Activated CD4-positive, alpha-beta T cell treated with anti-CD3 and anti-CD28 coated beads, Interleukin-10, Interleukin-2, amounts not matched to agents 100 ng/mL and 50 ng/mL, durations not matched to agents 16 hours and 8 hours (primary cell): ENCODE measurements around the gene PPDPF.

ENCODE experiments used
- DNase-seq: peaks from one replicate; pipeline ENCODE4 v3.0.0-alpha.2; 2020

The PPDPF gene

DNA sequence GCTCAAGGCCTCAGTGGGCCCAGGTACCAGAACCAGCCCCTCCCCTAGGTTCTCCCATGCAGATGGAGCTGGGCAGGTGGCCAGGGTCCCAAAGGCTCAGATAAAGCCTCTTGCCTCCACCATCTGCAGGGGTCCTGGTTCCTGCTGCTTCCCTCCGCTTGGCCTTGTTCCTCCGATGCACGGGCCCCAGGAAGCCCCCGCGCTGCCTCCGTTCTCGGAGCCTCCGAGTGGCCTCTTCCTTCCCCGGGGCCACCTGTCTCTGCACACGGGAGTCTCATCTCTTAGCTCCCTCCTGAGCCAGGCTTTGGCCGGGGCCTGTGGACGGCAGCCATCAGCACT, 18.5 kb downstream of the PPDPF start:
- no peak for DNase-seq

DNA sequence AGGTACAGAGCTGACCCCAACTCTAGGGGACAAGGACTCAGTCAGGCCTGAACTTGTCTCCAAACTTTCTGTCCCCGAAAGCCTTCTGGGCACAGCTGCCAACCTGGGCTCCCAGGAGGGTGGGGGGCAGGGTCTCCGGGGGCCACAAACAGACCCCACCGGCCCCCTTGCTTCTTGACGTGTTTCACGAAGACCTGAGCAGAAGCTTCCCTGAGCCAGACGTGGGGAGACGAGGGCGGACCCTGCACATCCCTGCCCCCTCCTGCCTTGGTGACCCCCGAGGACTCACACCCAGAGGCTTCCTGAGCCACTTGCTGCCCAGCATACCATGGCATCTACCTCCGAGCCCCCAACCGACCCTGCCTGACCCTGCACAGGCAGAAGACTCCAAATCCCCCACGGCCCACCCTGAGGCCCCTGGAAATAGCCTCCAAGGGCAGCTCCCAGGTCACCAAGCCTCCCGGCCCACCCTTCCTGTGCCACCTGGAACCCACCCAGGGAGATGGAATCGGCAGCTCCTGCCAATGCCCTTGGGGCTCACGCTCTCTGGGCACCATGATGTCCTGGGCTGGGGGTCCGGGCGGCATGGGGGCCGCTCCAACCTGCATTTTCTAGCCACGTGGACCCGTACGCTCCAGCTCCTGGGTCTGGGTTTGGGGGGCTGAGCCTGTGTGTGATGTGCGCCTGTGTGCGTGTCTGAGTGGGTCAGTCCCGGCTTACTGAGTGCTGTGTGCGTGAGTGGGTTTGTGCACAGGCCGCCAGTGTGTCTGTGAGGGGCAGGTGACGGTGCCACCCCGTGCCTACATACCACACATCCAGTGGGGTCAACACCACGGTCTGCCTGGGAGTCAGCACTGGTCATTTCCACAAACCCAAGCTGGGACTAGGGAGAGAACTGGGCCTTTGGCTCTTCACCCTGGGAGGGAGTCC, 19.1 kb downstream of the PPDPF start:
- no peak for DNase-seq

DNA sequence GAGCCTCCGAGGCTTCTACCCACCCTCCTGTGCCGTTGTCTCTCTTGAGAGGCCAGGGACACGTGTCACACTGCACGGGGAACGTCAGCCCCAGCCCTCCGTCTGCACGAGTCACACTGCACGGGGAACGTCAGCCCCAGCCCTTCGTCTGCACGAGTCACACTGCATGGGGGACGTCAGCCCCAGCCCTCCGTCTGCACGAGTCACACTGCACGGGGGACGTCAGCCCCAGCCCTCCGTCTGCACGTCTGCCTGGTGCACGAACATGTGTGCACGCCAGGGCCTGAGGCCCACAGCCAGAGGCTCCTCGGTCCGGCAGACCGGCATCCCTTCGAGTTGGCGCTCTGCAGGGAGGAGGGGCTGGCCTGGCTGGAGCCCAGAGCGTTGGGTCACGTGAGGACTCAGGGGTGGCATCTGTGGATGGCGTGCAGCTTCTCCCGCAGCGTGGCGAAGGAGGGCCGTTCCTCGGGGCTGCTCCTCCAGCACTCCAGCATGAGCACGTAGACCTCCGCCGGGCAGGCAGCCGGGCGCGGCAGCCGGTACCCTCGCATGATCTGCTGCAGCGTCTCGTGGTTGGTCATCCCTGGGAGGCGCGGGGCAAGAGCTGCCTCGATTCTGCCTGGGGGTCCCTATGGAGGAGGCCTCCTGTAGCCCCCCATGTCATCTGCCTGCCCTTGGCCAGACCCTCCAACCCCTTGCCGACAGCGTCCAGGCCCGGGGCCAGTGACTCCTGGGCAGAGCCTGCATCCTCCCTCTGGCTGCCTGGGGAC, 20.0 kb downstream of the PPDPF start:
- DNase-seq = no peak

DNA sequence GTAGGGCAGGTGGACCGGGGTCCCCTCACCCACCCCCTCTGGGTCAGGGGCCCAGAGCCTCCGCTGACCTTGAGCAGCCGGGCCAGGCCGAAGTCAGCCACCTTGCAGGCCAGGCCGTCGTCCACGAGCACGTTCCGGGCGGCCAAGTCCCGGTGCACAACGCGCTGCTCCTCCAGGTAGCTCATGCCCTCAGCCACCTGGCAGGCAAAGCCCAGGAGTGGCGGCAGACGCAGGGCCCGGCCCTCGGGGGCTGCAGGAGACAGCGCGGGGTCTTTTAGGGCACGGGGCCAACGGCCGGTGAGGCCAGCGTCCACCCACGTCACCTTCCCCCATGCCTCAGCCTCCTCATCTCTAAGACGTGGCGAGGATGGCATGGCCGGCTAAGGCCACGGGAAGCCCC, 20.8 kb downstream of the PPDPF start:
- no peak for DNase-seq

DNA sequence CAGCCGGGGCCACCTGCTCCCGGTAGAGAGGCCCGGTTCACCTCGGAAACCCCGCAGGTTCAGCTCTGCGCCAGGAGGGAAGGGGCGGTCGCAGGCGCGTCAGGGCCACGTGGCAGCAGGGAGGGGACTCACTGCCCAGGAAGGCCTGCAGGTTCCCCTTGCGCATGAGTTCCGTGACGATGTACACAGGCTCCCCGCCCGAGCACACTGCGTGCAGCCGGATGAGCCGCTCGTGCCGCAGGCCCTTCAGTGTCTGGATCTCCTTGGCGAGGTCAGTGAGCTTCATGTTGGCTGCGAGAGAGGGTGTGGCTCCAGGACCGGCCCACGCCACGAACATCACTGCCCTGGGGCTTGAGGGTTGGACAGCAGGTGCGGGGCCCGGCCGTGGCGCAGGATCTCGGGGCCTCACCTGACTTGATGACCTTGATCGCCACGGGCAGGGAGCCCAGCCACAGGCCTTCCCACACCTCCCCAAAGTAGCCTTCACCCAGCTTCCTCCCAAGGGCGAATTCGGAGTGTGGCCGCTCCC, 21.5 kb downstream of the PPDPF start:
- DNase-seq = no peak

DNA sequence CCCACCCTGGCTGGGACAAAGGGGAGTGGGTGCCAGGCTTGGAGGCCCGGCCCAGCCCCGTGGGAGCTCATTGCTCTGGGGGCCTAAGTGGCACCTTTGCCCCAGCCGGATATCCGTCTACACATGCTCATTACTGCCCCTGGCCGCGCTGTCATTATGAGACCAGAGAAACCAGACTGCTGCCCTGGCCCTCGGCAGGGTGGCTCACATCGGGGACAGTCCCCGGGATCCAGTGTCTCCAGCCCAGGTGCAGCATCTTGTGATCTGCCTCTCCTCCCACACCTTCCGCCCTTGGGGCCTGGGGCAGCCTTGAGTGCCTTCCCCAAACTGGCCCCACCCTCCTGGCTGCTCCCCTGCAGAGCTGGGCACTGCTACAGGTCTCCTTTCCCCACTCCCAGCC, 22.1 kb downstream of the PPDPF start:
- no peak for DNase-seq

DNA sequence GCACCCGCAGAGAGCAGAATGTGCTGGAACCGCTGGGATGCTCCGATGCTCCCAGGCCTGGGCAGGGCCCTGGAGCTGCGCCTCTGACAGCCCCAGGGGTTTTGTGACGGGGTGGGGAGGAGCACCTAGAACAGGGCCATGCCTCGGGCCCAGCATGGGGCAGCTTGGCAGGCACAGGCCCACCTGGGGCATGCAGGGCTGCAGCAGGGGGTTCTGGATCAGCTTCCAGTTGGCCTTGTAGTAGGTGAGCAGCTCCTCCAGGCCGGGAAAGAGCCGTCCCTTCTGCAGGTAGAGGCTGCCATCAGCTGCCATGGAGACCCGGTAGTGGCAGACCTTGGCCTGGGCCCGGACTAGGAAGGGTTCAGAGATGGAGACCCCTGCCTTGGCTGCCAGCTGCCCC, 22.6 kb downstream of the PPDPF start:
- no peak for DNase-seq

DNA sequence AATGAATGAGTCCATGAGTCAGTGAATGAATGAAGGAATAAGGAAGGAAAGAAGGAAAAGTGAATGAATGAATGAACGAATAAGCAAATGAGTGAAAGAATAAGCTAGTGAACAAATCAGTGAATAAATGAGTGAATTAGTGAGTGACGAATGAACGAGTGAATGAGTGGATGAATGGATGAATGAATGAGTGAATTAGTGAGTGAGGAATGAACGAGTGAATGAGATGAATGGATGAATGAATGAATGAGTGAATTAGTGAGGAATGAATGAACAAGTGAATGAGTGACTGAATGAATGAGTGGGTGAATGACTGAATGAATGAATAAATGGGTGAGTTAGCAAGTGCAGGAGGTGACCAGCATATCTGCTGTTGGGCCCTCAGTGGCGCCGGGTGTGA, 23.2 kb downstream of the PPDPF start:
- DNase-seq = no peak

DNA sequence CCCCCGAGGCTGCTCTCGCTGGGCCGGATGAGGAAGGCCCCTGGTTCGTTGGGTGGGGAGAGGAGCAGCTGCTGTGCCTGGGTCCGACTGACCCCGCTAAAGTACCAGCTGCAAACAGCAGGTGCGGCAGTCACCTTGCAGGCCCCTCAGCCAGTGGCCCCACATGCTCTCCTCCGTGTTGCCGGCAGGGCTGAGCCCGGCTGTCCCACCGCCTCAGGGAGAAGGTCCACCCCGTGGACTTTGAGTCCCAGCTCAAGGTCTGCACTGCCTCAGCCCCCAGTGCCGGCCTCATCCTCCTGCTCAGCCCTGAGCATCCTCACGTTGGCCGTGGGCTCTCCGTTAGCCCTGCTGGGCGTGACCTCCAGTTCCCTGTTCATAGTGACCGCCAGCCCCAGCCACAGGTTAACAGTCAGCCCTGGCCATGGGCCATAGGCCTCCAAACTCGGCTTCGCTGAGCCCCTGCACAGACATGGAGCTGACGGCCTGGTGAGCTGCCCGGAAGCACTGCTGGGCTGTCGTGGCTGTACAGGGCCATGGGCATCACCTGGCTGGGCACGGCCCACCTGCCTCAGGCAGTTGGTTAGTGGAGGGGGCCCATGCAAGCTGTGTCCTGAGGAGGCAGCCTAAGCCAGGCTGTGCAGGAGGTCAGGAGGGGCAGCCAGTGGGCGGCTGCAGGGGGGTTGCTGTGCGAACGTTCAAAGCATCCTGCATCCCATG, 23.8 kb downstream of the PPDPF start:
- DNase-seq = no peak

DNA sequence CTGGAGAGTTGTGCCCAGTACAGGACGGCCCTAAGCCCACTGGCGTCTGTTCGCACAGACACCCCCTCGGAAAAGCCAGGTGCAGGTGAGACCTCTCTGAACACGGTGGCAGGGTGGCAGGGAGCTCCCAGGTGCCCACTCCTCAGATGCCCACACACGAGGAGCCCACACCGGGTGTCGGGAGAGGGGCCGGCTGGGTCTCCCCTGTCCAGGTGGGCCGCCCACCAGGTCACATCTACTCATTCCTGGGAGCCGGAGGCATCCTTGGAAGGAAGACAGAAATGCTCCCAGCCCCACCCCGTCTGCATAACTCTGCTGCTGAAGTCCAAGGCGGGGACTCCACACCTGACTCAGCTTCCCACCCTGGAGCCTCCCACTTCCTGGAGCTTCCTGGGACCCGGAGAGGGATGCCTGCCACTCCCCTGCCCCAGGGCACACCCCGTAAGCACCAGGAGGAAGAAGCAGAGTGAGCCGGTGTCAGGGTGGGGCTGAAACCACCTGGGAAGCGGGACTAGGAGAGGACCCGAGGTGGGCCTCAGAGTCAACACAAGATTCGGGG, 24.5 kb downstream of the PPDPF start:
- DNase-seq = no peak

DNA sequence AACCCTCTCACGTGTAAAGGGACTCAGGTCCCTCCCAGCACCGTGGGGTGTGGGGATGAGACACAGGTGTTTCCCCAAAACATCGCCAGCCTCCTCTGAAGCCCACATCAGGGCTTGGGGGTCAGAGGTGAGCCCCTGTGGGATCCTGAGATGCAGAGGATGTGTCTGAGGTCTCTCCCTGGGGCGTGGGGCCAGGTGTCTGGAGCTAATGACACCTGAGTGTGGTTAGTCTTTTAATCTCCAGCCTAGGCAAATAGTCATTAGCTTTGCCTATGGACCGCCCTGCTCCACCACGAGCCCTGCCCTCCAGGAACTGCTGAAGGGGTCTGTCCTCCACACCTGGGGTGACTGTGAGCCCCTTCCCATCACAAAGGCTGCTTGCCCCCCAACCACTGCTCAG, 25.2 kb downstream of the PPDPF start:
- DNase-seq = no peak

DNA sequence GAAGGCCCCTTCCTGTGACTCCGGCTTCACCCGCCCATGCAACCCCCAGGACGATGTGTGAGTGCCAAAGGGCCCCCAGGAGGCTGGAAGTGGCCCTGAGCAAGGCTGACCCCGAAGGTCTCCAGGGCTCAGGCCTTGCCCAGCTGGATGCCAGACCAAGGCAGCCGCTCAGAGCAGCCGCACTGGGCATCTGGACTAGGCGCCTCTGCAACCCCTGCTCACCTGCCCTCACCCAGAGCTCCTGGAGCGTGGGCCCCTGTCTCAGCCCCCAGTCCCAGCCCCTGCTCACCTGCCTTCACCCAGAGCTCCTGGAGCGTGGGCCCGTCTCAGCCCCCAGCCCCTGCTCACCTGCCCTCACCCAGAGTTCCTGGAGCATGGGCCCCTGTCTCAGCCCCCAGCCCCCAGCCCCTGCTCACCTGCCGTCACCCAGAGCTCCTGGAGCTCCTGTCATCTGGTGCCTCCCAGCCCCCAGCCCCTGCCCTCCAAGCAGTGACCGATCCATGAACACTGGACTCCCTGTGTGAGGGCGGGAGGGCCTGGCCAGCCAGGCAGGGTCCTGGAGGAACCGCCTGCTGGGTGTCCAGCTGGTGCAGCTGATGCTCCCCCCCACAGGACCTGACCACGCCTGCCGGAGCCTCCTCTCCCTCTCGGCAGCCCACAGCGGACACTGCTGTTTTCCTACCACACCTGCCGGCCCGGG, 25.8 kb downstream of the PPDPF start:
- DNase-seq = no peak

DNA sequence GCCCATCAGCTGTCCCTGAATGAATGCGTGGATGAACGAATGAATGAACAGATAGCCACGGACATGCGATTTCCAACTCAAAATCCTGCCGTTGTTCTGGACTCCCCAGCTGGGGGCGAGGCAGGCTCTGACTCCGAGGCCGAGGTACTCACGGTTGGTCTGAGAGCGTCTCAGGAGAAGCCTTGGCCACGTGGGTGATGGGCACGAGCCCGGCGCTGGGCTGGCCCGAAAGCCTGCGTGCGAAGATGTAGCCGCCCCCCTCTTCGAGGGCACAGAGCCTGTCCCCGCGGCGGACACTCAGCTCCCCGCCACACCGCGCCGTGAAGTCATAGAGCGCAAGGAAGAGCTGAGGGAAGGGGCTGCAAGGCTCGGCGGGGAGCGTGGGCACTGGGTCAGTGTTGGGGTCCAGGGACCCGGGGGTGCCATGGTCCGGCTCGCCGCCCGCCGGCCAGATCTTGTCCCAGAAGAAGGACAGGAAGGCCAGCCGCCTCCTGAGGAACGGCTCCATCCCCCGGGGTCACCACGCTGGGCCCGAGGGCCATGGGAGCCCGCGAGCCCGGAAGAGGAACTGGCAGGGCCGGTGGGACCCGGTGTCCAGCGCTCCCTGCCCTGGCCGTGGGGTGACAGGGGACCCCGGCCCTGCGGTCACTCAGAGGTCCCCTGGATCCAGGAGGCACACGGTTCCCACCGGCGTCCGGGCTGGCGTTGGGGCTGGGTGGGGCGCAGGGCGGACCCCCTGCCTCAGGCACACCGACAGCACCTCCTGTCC, 26.6 kb downstream of the PPDPF start:
- DNase-seq = no peak

DNA sequence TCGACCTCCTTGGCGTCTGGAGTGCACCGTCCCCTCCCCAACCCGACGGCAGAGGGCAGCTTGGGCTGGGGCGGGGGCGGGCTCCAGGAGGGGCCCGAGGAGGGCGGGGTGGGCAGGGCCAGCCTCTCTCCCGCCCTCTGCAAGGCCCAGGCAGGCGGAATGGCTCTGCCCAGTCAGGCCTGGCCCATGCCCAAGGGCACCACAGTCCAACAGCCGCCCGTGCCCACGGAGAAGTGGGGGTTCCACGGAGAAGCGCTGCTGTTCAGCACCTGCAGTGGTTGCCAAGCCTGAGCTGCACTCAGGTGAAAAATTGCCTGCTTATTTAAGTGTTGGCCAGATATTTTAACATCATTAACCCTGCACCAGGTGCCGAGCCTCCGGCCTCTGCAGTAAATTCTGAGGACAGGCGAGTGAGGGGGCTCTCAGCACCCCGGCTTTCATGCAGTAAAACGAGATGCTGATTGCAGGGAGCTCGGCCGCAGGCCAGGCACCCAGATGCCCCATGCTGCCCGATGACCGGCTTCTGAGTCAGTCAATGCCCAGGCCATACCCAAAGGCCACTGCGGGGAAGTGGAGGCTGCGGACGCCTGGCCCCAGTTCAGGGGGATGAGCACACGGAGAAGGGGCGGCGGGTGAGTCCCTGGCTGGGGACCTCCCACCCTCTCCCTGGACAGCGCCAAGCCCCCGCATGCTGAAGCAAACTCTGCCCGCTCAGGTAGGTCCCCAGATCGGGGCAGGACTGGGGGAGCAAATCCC, 27.3 kb downstream of the PPDPF start, which contains the start of gene SRMS:
SRMS (minus strand) TSS at position 25 of the 756 bp plus-strand sequence. CDS start 286 bp downstream, outside the sequence.
- DNase-seq = no peak

DNA sequence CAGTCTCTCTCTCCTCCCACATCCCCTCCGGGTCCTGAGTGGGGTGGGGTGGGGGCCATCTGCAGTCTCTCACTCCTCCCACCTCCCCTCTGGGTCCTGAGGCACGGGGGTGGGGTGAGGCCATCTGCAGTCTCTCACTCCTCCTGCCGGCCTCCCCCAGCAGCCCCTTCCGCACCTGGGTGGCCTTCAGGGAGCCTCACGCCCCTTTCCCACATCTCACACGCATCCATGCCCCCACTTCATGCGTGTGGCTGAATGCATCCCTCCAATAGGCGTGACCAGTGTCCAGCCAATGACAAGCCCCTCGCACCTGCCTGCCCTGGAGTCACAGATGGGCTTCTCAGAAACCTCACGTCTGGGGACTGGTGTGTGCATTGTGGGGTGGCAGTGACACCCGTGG, 28.0 kb downstream of the PPDPF start:
- no peak for DNase-seq

DNA sequence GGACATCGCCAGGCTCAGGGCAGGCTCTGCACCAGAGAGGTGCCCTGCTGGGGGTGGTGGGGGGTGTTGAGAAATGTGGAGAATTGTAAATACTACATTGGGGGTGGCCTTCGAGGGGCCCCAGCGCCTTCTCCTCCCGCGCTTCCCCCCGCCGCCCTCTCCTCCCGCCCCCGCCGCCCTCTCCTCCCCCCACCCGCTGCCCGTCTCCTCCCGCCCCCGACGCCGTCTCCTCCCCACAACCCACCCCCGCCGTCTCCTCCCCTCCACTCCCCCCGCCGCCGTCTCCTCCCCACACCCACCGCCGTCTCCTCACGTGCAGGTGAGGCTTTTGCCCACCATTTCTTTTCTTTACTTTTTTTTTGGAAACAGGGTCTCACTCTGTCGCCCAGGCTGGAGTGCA, 28.5 kb downstream of the PPDPF start:
- no peak for DNase-seq

DNA sequence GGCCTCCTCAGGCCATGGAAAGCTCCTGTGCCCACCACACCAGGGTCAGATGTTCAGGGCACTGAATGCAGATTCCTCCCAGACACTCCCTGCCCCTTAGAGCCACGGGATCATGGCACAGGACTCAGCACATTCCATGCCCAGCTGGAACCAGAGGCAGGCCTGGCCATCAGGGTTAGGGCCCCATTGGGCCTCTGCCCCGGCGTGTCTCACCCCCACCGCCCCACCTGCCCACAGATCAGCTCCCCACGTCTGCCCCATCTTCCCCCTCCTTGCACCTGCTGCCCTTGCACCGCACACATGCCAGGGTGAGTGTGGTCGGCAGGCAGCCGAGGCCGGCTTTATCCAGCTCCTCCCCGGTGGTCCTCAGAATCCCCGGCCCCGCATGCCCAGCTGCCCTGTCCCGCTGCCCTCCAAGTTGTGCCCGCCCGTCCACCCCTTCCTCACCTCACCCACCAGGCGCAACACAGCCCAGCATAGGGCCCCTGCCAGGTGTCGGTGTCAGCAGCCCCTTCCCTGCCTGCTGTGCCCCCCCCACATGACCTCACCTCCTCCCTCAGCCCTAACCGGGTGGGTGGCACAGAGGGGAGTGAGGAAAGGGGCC, 29.2 kb downstream of the PPDPF start:
- DNase-seq = no peak

DNA sequence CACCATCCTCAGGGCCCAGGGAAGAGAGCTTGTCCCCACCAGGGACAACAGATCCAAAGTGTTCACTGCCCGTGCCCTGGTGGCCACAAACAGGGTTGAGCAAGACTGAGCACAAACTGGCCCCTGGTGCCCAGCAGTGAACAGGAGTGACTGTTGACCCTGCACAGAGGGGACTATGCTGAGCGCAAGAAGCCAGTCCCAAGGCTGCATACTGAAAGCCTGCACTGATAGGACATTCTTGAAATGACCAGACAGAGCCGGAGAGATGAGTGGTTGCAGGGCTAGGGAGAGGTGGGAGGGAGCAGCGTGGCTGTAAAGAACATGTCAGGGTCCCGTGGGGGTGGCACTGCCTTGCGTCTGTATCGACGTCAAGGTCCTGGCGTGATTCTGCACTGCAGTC, 30.5 kb downstream of the PPDPF start:
- DNase-seq = no peak

DNA sequence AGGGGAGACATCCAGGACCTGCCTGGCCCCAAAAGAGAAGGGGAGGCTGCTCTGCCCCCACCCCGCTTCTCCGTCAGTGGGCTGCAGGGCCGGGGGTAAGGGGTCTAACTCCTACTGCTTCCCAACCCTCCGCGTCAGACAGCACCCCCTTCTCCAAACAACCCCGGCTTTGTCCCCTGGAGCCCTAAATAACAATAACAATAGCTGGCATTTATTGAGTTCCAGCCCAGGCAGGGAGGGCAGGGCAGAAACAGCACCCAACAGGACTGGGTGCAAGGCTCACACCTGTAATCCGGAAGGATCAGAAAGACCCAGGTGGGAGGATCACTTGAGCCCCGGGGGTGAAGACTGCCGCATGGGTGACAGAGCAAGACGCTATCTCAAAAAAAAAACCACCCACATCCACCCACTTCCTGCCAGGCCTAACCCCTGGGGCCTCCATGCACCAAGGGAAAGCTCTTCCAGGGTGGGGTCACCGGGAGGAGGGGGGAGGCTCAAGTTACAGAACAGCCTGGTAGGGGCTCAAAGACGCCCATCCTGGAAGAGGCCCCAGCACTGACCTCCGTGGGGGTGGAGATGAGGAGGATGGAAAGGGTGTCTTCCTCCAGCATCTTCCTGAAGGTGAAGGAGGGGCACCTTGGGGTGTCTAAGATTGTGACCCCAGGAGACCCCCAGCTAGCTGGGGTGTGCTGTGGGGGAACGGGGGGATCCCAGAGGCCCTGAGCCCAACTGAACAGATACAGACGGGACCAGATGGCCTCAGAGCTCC, 32.1 kb downstream of the PPDPF start:
- peak; percentile 34 for DNase-seq
